SK-N-SH treated with all-trans-retinoic acid at 6 μM for 48 hours (cell line): Measurements from ENCODE around the gene STK17B.

Experiments used
- ATAC-seq: fragments of 200-7000 bp; cut with Tn5 transposase; 3 replicates; pipeline ENCODE4 v1.9.1; 2020; ENCODE audit warnings: mild to moderate bottlenecking, moderate library complexity
- ARNTL ChIP-seq: fragments of 450-650 bp; formaldehyde crosslinking; IDR thresholded peaks from 2 replicates; pipeline ENCODE4 v1.5.0; 2020; ENCODE audit warnings: low read depth, mild to moderate bottlenecking, moderate library complexity, borderline replicate concordance
- BACH2 ChIP-seq: fragments of 250-450 bp; sonication (Bioruptor Pico); IDR thresholded peaks from 2 replicates; pipeline ENCODE4 v1.9.0; 2021; ENCODE audit warnings: mild to moderate bottlenecking, borderline replicate concordance
- CSDC2 ChIP-seq: fragments of 250-450 bp; sonication (Bioruptor Pico); IDR thresholded peaks from 2 replicates; pipeline ENCODE4 v1.5.0; 2020; ENCODE audit warnings: mild to moderate bottlenecking, moderate library complexity
- ESRRG ChIP-seq: fragments of 250-450 bp; sonication (Bioruptor Pico); IDR thresholded peaks from 2 replicates; pipeline ENCODE4 v1.6.1; 2021; ENCODE audit warnings: mild to moderate bottlenecking
- GLIS3 ChIP-seq: fragments of 250-450 bp; sonication (Bioruptor Pico); IDR thresholded peaks from 2 replicates; pipeline ENCODE4 v1.5.0; 2020; ENCODE audit warnings: mild to moderate bottlenecking, moderate library complexity
- ISL1 ChIP-seq: fragments of 250-450 bp; sonication (Bioruptor Pico); IDR thresholded peaks from 2 replicates; pipeline ENCODE4 v2.1.2; 2022; ENCODE audit warnings: mild to moderate bottlenecking, moderate library complexity
- OSR1 ChIP-seq: fragments of 250-450 bp; sonication (Bioruptor Pico); IDR thresholded peaks from 2 replicates; pipeline ENCODE4 v1.8.0; 2022; ENCODE audit warnings: moderate library complexity, mild to moderate bottlenecking, inconsistent platforms
- PPARA ChIP-seq: fragments of 250-450 bp; sonication (Bioruptor Pico); IDR thresholded peaks from 2 replicates; pipeline ENCODE4 v1.5.0; 2020; ENCODE audit warnings: mild to moderate bottlenecking, borderline replicate concordance
- RARB ChIP-seq: fragments of 250-450 bp; sonication (Bioruptor Pico); IDR thresholded peaks from 2 replicates; pipeline ENCODE4 v1.8.0; 2021; ENCODE audit warnings: mild to moderate bottlenecking, moderate library complexity
- SNAI2 ChIP-seq: fragments of 250-450 bp; sonication (Bioruptor Pico); IDR thresholded peaks from 2 replicates; pipeline ENCODE4 v1.5.0; 2020; ENCODE audit warnings: mild to moderate bottlenecking, moderate library complexity
- TCF4 ChIP-seq: fragments of 250-450 bp; sonication (Bioruptor Pico); IDR thresholded peaks from 2 replicates; pipeline ENCODE4 v1.8.0; 2021; ENCODE audit warnings: mild to moderate bottlenecking, moderate library complexity, borderline replicate concordance
- TOX ChIP-seq: fragments of 250-450 bp; sonication (Bioruptor Pico); IDR thresholded peaks from 2 replicates; pipeline ENCODE4 v1.8.0; 2021; ENCODE audit warnings: mild to moderate bottlenecking, moderate library complexity, borderline replicate concordance
- ZC3H10 ChIP-seq: fragments of 250-450 bp; sonication (Bioruptor Pico); IDR thresholded peaks from 2 replicates; pipeline ENCODE4 v1.5.1; 2021; ENCODE audit warnings: mild to moderate bottlenecking, moderate library complexity
- ZFP3 ChIP-seq: fragments of 250-450 bp; sonication (Bioruptor Pico); IDR thresholded peaks from 2 replicates; pipeline ENCODE4 v1.5.0; 2020; ENCODE audit warnings: mild to moderate bottlenecking, moderate library complexity
- ZFP30 ChIP-seq: fragments of 450-650 bp; formaldehyde crosslinking; IDR thresholded peaks from 2 replicates; pipeline ENCODE4 v1.5.0; 2022; ENCODE audit warnings: mild to moderate bottlenecking, moderate library complexity
- ZNF565 ChIP-seq: fragments of 450-650 bp; formaldehyde crosslinking; conservative IDR thresholded peaks from 2 replicates; pipeline ENCODE4 v1.5.0; 2020; ENCODE audit warnings: low read depth, mild to moderate bottlenecking, moderate library complexity
- ZNF70 ChIP-seq: fragments of 450-650 bp; formaldehyde crosslinking; IDR thresholded peaks from 2 replicates; pipeline ENCODE4 v1.5.0; 2020; ENCODE audit warnings: mild to moderate bottlenecking, moderate library complexity
- ZNF8 ChIP-seq: fragments of 450-650 bp; formaldehyde crosslinking; IDR thresholded peaks from 2 replicates; pipeline ENCODE4 v1.5.0; 2020; ENCODE audit warnings: mild to moderate bottlenecking, moderate library complexity
- TF ChIP-seq, protein P1 (sequence below): fragments of 250-450 bp; sonication (Bioruptor Pico); IDR thresholded peaks from 2 replicates; pipeline ENCODE4 v1.5.1; 2020; ENCODE audit warnings: low read depth, mild to moderate bottlenecking, moderate library complexity
- TF ChIP-seq, protein P2 (sequence below): fragments of 250-450 bp; sonication (Bioruptor Pico); IDR thresholded peaks from 2 replicates; pipeline ENCODE4 v1.8.0; 2020; ENCODE audit warnings: mild to moderate bottlenecking, moderate library complexity, borderline replicate concordance
- TF ChIP-seq, protein P3 (sequence below): fragments of 250-450 bp; sonication (Bioruptor Pico); IDR thresholded peaks from 2 replicates; pipeline ENCODE4 v1.5.0; 2020; ENCODE audit warnings: mild to moderate bottlenecking, moderate library complexity
- TF ChIP-seq, protein P4 (sequence below): fragments of 250-450 bp; sonication (Bioruptor Pico); IDR thresholded peaks from 2 replicates; pipeline ENCODE4 v1.8.0; 2021; ENCODE audit warnings: low read depth, mild to moderate bottlenecking, moderate library complexity, borderline replicate concordance
- TF ChIP-seq, protein P5 (sequence below): fragments of 250-450 bp; sonication (Bioruptor Pico); IDR thresholded peaks from 2 replicates; pipeline ENCODE4 v1.5.1; 2021; ENCODE audit warnings: mild to moderate bottlenecking, moderate library complexity

STK17B gene

DNA sequence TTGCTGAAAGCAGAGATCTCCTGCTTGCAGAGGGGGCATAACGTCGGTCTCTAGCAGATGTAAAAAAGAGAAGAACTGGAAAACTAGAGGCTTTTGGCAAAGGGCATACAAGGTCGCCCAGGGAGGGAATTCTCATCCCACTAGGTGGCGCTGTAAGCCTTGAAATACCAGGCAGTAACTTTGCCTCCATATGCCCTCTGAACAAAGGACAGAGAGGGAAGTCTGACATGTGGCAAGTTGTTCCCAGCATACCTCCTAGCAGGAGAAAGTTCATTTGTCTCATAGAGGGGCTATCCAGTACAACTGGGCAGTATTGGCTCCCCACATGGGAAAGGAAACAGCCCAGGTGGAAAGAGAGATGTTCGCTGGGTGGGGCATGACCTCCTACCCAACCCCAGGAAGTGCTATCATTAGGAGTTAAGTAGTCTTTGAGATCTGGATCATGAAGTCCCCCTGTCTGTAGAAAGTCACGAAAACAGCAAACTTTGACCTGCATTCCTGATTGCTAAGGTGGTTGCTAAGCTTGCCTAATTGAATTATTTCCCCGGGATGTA, 39.9 kb downstream of the STK17B start:
- ATAC-seq: peak; percentile 55
- TF ChIP-seq CSDC2 (CRISPR knock-in tag): no peak
- TF ChIP-seq BACH2 (CRISPR knock-in tag): no peak
- no peak for TF ChIP-seq ZC3H10 (CRISPR knock-in tag)
- TF ChIP-seq RARB: no peak
- TF ChIP-seq, protein P1, sequence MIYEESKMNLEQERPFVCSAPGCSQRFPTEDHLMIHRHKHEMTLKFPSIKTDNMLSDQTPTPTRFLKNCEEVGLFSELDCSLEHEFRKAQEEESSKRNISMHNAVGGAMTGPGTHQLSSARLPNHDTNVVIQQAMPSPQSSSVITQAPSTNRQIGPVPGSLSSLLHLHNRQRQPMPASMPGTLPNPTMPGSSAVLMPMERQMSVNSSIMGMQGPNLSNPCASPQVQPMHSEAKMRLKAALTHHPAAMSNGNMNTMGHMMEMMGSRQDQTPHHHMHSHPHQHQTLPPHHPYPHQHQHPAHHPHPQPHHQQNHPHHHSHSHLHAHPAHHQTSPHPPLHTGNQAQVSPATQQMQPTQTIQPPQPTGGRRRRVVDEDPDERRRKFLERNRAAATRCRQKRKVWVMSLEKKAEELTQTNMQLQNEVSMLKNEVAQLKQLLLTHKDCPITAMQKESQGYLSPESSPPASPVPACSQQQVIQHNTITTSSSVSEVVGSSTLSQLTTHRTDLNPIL (CRISPR knock-in tag): no peak
- TF ChIP-seq, protein P2, sequence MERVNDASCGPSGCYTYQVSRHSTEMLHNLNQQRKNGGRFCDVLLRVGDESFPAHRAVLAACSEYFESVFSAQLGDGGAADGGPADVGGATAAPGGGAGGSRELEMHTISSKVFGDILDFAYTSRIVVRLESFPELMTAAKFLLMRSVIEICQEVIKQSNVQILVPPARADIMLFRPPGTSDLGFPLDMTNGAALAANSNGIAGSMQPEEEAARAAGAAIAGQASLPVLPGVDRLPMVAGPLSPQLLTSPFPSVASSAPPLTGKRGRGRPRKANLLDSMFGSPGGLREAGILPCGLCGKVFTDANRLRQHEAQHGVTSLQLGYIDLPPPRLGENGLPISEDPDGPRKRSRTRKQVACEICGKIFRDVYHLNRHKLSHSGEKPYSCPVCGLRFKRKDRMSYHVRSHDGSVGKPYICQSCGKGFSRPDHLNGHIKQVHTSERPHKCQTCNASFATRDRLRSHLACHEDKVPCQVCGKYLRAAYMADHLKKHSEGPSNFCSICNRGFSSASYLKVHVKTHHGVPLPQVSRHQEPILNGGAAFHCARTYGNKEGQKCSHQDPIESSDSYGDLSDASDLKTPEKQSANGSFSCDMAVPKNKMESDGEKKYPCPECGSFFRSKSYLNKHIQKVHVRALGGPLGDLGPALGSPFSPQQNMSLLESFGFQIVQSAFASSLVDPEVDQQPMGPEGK (CRISPR knock-in tag): no peak
- TF ChIP-seq GLIS3: no peak
- TF ChIP-seq, protein P3, sequence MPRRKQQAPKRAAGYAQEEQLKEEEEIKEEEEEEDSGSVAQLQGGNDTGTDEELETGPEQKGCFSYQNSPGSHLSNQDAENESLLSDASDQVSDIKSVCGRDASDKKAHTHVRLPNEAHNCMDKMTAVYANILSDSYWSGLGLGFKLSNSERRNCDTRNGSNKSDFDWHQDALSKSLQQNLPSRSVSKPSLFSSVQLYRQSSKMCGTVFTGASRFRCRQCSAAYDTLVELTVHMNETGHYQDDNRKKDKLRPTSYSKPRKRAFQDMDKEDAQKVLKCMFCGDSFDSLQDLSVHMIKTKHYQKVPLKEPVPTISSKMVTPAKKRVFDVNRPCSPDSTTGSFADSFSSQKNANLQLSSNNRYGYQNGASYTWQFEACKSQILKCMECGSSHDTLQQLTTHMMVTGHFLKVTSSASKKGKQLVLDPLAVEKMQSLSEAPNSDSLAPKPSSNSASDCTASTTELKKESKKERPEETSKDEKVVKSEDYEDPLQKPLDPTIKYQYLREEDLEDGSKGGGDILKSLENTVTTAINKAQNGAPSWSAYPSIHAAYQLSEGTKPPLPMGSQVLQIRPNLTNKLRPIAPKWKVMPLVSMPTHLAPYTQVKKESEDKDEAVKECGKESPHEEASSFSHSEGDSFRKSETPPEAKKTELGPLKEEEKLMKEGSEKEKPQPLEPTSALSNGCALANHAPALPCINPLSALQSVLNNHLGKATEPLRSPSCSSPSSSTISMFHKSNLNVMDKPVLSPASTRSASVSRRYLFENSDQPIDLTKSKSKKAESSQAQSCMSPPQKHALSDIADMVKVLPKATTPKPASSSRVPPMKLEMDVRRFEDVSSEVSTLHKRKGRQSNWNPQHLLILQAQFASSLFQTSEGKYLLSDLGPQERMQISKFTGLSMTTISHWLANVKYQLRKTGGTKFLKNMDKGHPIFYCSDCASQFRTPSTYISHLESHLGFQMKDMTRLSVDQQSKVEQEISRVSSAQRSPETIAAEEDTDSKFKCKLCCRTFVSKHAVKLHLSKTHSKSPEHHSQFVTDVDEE (CRISPR knock-in tag): no peak
- no peak for TF ChIP-seq ZNF70 (CRISPR knock-in tag)
- no peak for TF ChIP-seq ZFP3 (CRISPR knock-in tag)

DNA sequence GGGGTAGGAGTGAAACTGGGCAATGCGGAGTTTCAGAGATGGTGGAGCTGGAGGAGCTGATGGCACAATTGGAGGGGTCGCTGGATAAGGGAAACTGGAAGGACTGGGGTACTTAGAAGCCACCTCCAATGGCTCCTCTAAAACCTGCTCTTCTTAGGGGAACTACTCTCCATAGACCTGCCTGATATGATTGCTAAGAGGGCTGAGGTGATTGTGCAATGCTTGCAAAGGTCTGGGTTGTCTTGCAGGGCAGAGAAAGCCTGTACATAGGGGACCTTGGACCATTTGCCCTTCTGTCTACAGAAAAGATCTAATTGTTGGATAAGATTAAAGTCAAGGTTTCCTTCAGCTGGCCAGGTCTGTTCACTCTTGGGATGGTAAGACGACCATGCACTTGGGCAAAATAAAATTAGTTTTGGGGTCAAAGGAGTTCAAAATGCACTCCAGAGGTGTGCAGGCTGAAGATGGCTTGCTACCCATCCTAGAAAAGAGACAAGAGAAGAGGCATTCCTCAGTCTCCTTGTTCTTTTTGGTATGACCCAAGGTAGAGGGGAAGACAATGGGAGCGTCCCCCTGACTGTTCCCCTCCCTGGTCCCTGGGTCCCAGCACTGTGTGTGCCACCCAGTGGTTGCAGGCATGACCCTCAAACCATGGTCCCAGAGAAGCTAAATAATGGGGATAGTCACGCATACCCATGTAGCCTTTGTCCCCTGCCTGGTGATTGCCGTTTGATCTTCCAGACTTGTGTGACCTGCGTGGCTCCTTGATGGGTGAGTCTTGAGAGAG, 41.1 kb downstream of the STK17B start:
- peak; percentile 15; the same call in 1 of the 3 replicates for ATAC-seq
- TF ChIP-seq ZNF70 (CRISPR knock-in tag) (no peak), OSR1 (CRISPR knock-in tag) (no peak)
- TF ChIP-seq, all 23 proteins: peak for 0

DNA sequence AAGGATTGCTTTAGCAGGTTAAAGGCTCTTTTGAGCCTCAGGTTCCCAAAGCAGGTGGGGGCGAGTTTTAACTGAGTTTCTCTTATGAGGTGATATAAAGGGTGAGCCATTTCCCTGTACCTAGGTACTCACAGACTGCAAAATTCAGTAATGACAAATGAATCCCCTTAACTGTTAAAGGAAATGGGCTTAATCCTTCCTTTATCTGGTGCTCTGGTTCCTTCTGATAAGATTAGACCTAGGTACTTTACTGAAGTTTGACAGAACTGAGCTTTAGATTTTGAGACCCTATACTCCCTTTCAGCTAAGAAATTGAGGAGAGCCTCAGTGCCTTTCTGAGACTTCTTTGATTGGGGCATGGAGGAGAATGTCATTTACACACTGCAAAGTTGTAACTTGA, 42.6 kb downstream of the STK17B start:
- ATAC-seq: no peak
- TF ChIP-seq TCF4 (CRISPR knock-in tag): no peak
- TF ChIP-seq, protein P2 (CRISPR knock-in tag): no peak
- no peak for TF ChIP-seq ZNF70 (CRISPR knock-in tag)
- no peak for TF ChIP-seq ZNF565
- TF ChIP-seq, protein P4, sequence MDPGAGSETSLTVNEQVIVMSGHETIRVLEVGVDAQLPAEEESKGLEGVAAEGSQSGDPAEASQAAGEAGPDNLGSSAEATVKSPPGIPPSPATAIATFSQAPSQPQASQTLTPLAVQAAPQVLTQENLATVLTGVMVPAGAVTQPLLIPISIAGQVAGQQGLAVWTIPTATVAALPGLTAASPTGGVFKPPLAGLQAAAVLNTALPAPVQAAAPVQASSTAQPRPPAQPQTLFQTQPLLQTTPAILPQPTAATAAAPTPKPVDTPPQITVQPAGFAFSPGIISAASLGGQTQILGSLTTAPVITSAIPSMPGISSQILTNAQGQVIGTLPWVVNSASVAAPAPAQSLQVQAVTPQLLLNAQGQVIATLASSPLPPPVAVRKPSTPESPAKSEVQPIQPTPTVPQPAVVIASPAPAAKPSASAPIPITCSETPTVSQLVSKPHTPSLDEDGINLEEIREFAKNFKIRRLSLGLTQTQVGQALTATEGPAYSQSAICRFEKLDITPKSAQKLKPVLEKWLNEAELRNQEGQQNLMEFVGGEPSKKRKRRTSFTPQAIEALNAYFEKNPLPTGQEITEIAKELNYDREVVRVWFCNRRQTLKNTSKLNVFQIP (CRISPR knock-in tag): no peak
- no peak for TF ChIP-seq ZNF8 (CRISPR knock-in tag)
- no peak for TF ChIP-seq ZC3H10 (CRISPR knock-in tag)
- TF ChIP-seq, all 23 proteins: peak for 0

DNA sequence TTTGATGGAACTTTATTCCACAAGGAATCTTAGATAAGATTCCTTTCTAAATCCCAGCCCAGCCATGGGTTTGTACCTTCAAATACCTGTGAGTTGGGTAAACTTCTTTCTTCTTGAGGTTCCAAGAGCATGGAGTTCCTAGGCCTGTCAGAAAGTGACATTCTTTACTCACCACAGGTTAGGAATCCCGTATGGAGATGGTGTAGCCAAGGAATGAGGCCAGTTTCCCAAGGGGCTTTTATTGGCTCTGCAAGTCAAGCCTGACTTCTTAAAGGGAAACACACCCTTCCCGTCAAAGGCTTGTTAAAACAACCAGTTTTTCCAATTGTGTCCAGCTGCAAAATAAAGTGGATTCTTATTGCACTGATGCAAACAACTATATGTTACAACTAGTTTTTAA, 45.8 kb downstream of the STK17B start:
- no peak for ATAC-seq
- TF ChIP-seq ESRRG (CRISPR knock-in tag) (no peak), TCF4 (CRISPR knock-in tag) (no peak), GLIS3 (no peak), SNAI2 (CRISPR knock-in tag) (no peak), RARB (no peak), ZFP30 (CRISPR knock-in tag) (no peak), CSDC2 (CRISPR knock-in tag) (no peak), ZFP3 (CRISPR knock-in tag) (no peak), OSR1 (CRISPR knock-in tag) (no peak), BACH2 (CRISPR knock-in tag) (no peak), ISL1 (CRISPR knock-in tag) (no peak), ARNTL (CRISPR knock-in tag) (no peak), PPARA (CRISPR knock-in tag) (no peak), TOX (no peak)
- TF ChIP-seq, protein P5, sequence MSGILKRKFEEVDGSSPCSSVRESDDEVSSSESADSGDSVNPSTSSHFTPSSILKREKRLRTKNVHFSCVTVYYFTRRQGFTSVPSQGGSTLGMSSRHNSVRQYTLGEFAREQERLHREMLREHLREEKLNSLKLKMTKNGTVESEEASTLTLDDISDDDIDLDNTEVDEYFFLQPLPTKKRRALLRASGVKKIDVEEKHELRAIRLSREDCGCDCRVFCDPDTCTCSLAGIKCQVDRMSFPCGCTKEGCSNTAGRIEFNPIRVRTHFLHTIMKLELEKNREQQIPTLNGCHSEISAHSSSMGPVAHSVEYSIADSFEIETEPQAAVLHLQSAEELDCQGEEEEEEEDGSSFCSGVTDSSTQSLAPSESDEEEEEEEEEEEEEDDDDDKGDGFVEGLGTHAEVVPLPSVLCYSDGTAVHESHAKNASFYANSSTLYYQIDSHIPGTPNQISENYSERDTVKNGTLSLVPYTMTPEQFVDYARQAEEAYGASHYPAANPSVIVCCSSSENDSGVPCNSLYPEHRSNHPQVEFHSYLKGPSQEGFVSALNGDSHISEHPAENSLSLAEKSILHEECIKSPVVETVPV: no peak
- TF ChIP-seq, protein P1 (CRISPR knock-in tag): no peak
